H1 (cell line): ENCODE data around the gene RHBDF2. TPM values are rescaled to one million over a fixed set of nuclear protein-coding genes. Genes with fewer than 3 reads are reported as not detected.
A peak's percentile ranks its signal among the peaks of the same experiment; 100 is the strongest.

ENCODE experiments used
- CTCF ChIA-PET: fragments of 300-600 bp; sonication (Branson Sonifier 250); formaldehyde crosslinking; loops from one replicate; lab custom pipeline; 2021; ENCODE audit not compliant: partially characterized antibody; lab: Charles Lee
- POLR2A ChIA-PET: fragments of 300-600 bp; sonication (Branson Sonifier 250); formaldehyde crosslinking; loops from one replicate; lab custom pipeline; 2021; ENCODE audit warnings: inconsistent platforms; ENCODE audit not compliant: partially characterized antibody; lab: Charles Lee
- DNase-seq, 2 experiments: peaks; one replicate each; pipeline versions ENCODE4 v3.0.0 to v3.0.0-alpha.2; 2010 to 2022; ENCODE audit warnings: low spot score in 2 of 2, low read depth in 1 of 2, mixed read lengths in 1 of 2
- FAIRE-seq: peaks from 2 replicates; lab custom pipeline; 2011; peaks lifted over from hg19 to GRCh38; lab: Jason Lieb, UNC
- H2AFZ ChIP-seq: 2 replicates; pipeline ENCODE4 v1.8.1; 2012; ENCODE audit warnings: low read length, inconsistent platforms
- H2AK5ac ChIP-seq: 2 replicates; pipeline ENCODE4 v1.6.1; 2013; ENCODE audit warnings: low read depth, low read length
- H2BK120ac ChIP-seq: replicated peaks from 2 replicates; pipeline ENCODE3; 2013; ENCODE audit warnings: low read depth, low read length, inconsistent platforms
- H2BK12ac ChIP-seq: 2 replicates; pipeline ENCODE4 v1.6.1; 2013; ENCODE audit warnings: low read depth, low read length
- H2BK15ac ChIP-seq: 2 replicates; pipeline ENCODE4 v1.6.1; 2013; ENCODE audit warnings: low read length
- H2BK20ac ChIP-seq: 2 replicates; pipeline ENCODE4 v1.6.1; 2013; ENCODE audit warnings: low read length
- H2BK5ac ChIP-seq: 2 replicates; pipeline ENCODE4 v1.6.1; 2013; ENCODE audit warnings: low read depth, low read length
- H3K14ac ChIP-seq: 2 replicates; pipeline ENCODE4 v1.6.1; 2013; ENCODE audit warnings: inconsistent platforms; ENCODE audit not compliant: insufficient read length
- H3K18ac ChIP-seq: 2 replicates; pipeline ENCODE4 v1.6.1; 2013; ENCODE audit warnings: low read length; ENCODE audit errors: extremely low read depth
- H3K23ac ChIP-seq: 2 replicates; pipeline ENCODE4 v1.6.1; 2013; ENCODE audit warnings: inconsistent platforms; ENCODE audit not compliant: insufficient read length
- H3K23me2 ChIP-seq: 2 replicates; pipeline ENCODE4 v1.6.1; 2013; ENCODE audit warnings: low read depth, low read length
- H3K27ac ChIP-seq: 2 replicates; pipeline ENCODE4 v1.6.1; 2011; ENCODE audit warnings: low read depth, low read length, inconsistent platforms
- H3K27me3 ChIP-seq, 4 experiments: replicated peaks in 1 of 4; 1 replicate in 1 of 4; 2 replicates in 3 of 4; pipeline versions ENCODE4 v1.6.1 to v1.8.1; 2011 to 2013; ENCODE audit warnings: low read length in 3 of 4, mild to moderate bottlenecking in 3 of 4, inconsistent platforms in 2 of 4, mixed read lengths in 2 of 4, moderate library complexity in 1 of 4; ENCODE audit not compliant: control insufficient read depth in 3 of 4, insufficient read depth in 3 of 4; ENCODE audit errors: extremely low read depth in 1 of 4
- H3K36me3 ChIP-seq, 4 experiments: 2 replicates each; pipeline versions ENCODE4 v1.6.1 to v1.8.1; 2011 to 2013; ENCODE audit warnings: mild to moderate bottlenecking in 4 of 4, low read length in 3 of 4, moderate library complexity in 2 of 4, control low read depth in 1 of 4, inconsistent platforms in 1 of 4; ENCODE audit not compliant: insufficient read depth in 4 of 4, control insufficient read depth in 2 of 4
- H3K4ac ChIP-seq: replicated peaks from 2 replicates; pipeline ENCODE3; 2013; ENCODE audit warnings: low read length, low read depth, mixed read lengths, inconsistent platforms; ENCODE audit not compliant: insufficient read length
- H3K4me1 ChIP-seq, 4 experiments: replicated peaks in 1 of 4; 1 replicate in 1 of 4; 2 replicates in 3 of 4; pipeline versions ENCODE4 v1.6.1 to v1.8.1; 2011 to 2013; ENCODE audit warnings: low read length in 3 of 4, inconsistent platforms in 2 of 4, mixed read lengths in 1 of 4; ENCODE audit not compliant: insufficient read depth in 4 of 4, control insufficient read depth in 3 of 4
- H3K4me2 ChIP-seq, 2 experiments: 2 replicates each; pipeline versions ENCODE4 v1.6.1 to v1.8.1; 2011 to 2013; ENCODE audit warnings: low read depth in 2 of 2, low read length in 2 of 2, control low read depth in 1 of 2, inconsistent platforms in 1 of 2, mild to moderate bottlenecking in 1 of 2; ENCODE audit not compliant: insufficient read depth in 1 of 2
- H3K4me3 ChIP-seq, 4 experiments: fragments of 200-600, 300-600 bp in 1 of 4; sonication (generic), shearing (Covaris generic), sonication (Bioruptor Twin) in 1 of 4; 2 replicates each; pipeline versions ENCODE4 v1.5.1 to v1.8.1; 2011 to 2016; ENCODE audit warnings: low read length in 4 of 4, low read depth in 3 of 4, control low read depth in 2 of 4, inconsistent platforms in 2 of 4, mild to moderate bottlenecking in 2 of 4, mixed read lengths in 1 of 4, moderate library complexity in 1 of 4; ENCODE audit not compliant: insufficient read depth in 2 of 4; ENCODE audit errors: extremely low read depth in 1 of 4
- H3K56ac ChIP-seq: replicated peaks from 2 replicates; pipeline ENCODE3; 2013; ENCODE audit warnings: low read depth, mild to moderate bottlenecking, mixed read lengths, low read length, inconsistent platforms; ENCODE audit not compliant: insufficient read length
- H3K79me1 ChIP-seq: 2 replicates; pipeline ENCODE4 v1.6.1; 2013; ENCODE audit warnings: low read depth, low read length, control low read depth
- H3K79me2 ChIP-seq, 2 experiments: 2 replicates each; pipeline versions ENCODE4 v1.6.1 to v1.8.1; 2012 to 2013; ENCODE audit warnings: low read length in 2 of 2, mild to moderate bottlenecking in 2 of 2, inconsistent platforms in 1 of 2; ENCODE audit not compliant: insufficient read depth in 2 of 2, control insufficient read depth in 1 of 2
- H3K9ac ChIP-seq, 4 experiments: replicated peaks in 1 of 4; 1 replicate in 1 of 4; 2 replicates in 3 of 4; pipeline versions ENCODE4 v1.6.1 to v1.8.1; 2011 to 2013; ENCODE audit warnings: low read depth in 3 of 4, low read length in 3 of 4, control low read depth in 2 of 4, mild to moderate bottlenecking in 2 of 4, moderate library complexity in 2 of 4, inconsistent platforms in 1 of 4; ENCODE audit errors: extremely low read depth in 1 of 4
- H3K9me3 ChIP-seq, 2 experiments: 2 replicates each; pipeline versions ENCODE4 v1.6.1 to v1.8.1; 2012 to 2013; ENCODE audit warnings: mild to moderate bottlenecking in 2 of 2, moderate library complexity in 2 of 2, control low read depth in 1 of 2, inconsistent platforms in 1 of 2, low read depth in 1 of 2, low read length in 1 of 2, mixed read lengths in 1 of 2; ENCODE audit not compliant: insufficient read depth in 2 of 2
- H4K20me1 ChIP-seq, 2 experiments: replicated peaks in 1 of 2; 2 replicates each; pipeline versions ENCODE3 to v1.8.1; 2011 to 2013; ENCODE audit warnings: inconsistent platforms in 2 of 2, low read length in 2 of 2, mild to moderate bottlenecking in 1 of 2; ENCODE audit not compliant: insufficient read depth in 2 of 2, control insufficient read depth in 1 of 2
- H4K5ac ChIP-seq: 2 replicates; pipeline ENCODE4 v1.6.1; 2013; ENCODE audit warnings: low read length, low read depth, mixed read lengths, inconsistent platforms; ENCODE audit not compliant: insufficient read length
- H4K8ac ChIP-seq: 2 replicates; pipeline ENCODE4 v1.8.0; 2013; ENCODE audit warnings: mild to moderate bottlenecking, moderate library complexity, low read length, inconsistent platforms; ENCODE audit not compliant: insufficient read depth; ENCODE audit errors: extremely low read depth
- H4K91ac ChIP-seq: replicated peaks from 2 replicates; pipeline ENCODE3; 2013; ENCODE audit warnings: low read length, mixed read lengths, inconsistent platforms; ENCODE audit not compliant: insufficient read length
- KDM1A ChIP-seq: fragments of 200-600, 300-600 bp; sonication (generic); IDR thresholded peaks from 2 replicates; pipeline ENCODE4 v1.7.1; 2016; ENCODE audit warnings: mild to moderate bottlenecking, low read length, borderline replicate concordance
- KDM4A ChIP-seq: IDR thresholded peaks from one replicate; pipeline ENCODE4 v1.7.1; 2012; ENCODE audit warnings: low read depth, mild to moderate bottlenecking, moderate library complexity, low read length, inconsistent platforms; ENCODE audit not compliant: severe bottlenecking
- KDM5A ChIP-seq: fragments of 200-600 bp; IDR thresholded peaks from 2 replicates; pipeline ENCODE4 v1.7.1; 2012; ENCODE audit warnings: mild to moderate bottlenecking, low read length, inconsistent platforms, mixed read lengths
- WGBS, 2 experiments: shearing (Covaris generic) in 1 of 2; methylation state at CpG; one replicate each; pipeline versions ENCODE4 v1.1.6 to v1.1.7; 2013 to 2015; ENCODE audit warnings: low lambda C conversion rate in 2 of 2, mixed read lengths in 2 of 2, inconsistent platforms in 1 of 2, low coverage in 1 of 2, missing lambda C conversion rate in 1 of 2; ENCODE audit not compliant: insufficient replicate concordance in 2 of 2, insufficient coverage in 1 of 2, insufficient read length in 1 of 2; ENCODE audit errors: extremely low coverage in 1 of 2, missing lambda C conversion rate in 1 of 2; 5-methylcytosine and 5-hydroxymethylcytosine counted together
- polyA plus RNA-seq, 7 experiments: library from polyadenylated mRNA; depleted of rRNA in 3 of 7; stranded (reverse) in 5 of 7; unstranded in 2 of 7; fragments of >200 nt in 5 of 7; fragments of 200-250 nt in 2 of 7; gene quantifications; 1 replicate in 5 of 7; 2 replicates in 1 of 7; 4 replicates in 1 of 7; pipeline versions ENCODE4 v1.2.1 to v1.2.3, GENCODE V29; 2011 to 2013; ENCODE audit warnings: missing spikeins in 2 of 7, mixed read lengths in 2 of 7
- total RNA-seq: library from RNA; stranded (reverse); fragmentation: NEBNext Ultra II Directional; extraction: Animal tissue kit (Norgen Biotek cat#: 25700); gene quantifications from 2 replicates; pipeline ENCODE4 v1.2.1, GENCODE V29; 2021
- TF ChIP-seq, protein P1 (sequence below), 3 experiments: IDR thresholded peaks; 1 replicate in 2 of 3; 2 replicates in 1 of 3; pipeline versions ENCODE4 v1.5.1 to v1.6.1; 2011; ENCODE audit warnings: low read length in 3 of 3, mild to moderate bottlenecking in 3 of 3, inconsistent platforms in 2 of 3, low read depth in 1 of 3, moderate library complexity in 1 of 3; ENCODE audit not compliant: insufficient read depth in 1 of 3; ENCODE audit errors: control extremely low read depth in 1 of 3

Gene RHBDF2
- total and polyA plus RNA-seq, 2 of the 8 experiments (the other 6 are each of a cell fraction or from before 2014, with no cell fraction given) = 21.2 to 25.9 TPM

DNA sequence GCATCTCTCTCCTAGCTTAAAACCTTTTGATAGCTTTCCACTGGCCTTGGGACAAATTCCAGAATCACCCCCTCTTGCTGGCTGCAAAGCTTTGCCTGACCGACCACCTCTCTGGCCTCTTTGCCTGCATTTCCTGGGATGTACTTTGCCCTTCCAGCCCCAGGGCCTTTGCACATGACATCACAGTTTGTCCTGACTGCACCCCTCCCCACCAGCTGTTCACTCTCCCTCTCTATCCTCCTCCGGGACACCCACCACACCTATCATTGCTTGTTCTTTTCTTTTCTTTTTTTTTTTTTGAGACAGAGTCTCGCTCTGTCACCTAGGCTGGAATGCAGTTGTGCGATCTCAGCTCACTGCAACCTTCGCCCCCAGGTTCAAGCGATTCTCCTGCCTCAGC lies 25.9 kb downstream of the RHBDF2 start:
- H2AFZ ChIP-seq = no peak overlapping the region
- CTCF ChIA-PET = interaction anchor here (0.6 to 11.0 kb wide), 13 partner anchors 9 to 149 kb away, joined by 3 to 192 read pairs (median 3); partner anchors contain the start of gene RHBDF2
- POLR2A ChIA-PET = interaction anchor here (1.2 to 1.3 kb wide), 2 partner anchors 15 to 17 kb away, joined by 3 to 6 read pairs; no protein-coding TSS in a partner anchor

More for the DNA sequence above, 25.9 kb downstream of the RHBDF2 start:
- no peak overlapping the region for H3K27ac ChIP-seq
- H3K79me1 ChIP-seq = no peaks in the 10 kb centered on the region
- H4K5ac ChIP-seq = no peak overlapping the region
- no peak for DNase-seq
- H2BK15ac ChIP-seq = no peak overlapping the region
- H4K91ac ChIP-seq = no peak overlapping the region
- no peak overlapping the region for H3K4me3 ChIP-seq
- no peak overlapping the region for H4K8ac ChIP-seq
- no peaks in the 10 kb centered on the region for H3K27me3 ChIP-seq
- H4K20me1 ChIP-seq = peaks cover 0 to 10% of the 10 kb centered on the region in 2 experiments
- no peak overlapping the region for H3K56ac ChIP-seq
- H3K18ac ChIP-seq = no peak overlapping the region
- WGBS, 2 experiments = 93% methylated on average over 3 of the region's 6 CpGs; no CpG with 5 or more reads in 1 of the 2 experiments
- H2BK12ac ChIP-seq = no peak overlapping the region
- no peak overlapping the region for H3K23ac ChIP-seq
- no peak for TF ChIP-seq KDM4A
- TF ChIP-seq KDM5A = no peak
- TF ChIP-seq KDM1A = peak; percentile 60; the same call in 1 of the 2 replicates
- TF ChIP-seq, protein P1, sequence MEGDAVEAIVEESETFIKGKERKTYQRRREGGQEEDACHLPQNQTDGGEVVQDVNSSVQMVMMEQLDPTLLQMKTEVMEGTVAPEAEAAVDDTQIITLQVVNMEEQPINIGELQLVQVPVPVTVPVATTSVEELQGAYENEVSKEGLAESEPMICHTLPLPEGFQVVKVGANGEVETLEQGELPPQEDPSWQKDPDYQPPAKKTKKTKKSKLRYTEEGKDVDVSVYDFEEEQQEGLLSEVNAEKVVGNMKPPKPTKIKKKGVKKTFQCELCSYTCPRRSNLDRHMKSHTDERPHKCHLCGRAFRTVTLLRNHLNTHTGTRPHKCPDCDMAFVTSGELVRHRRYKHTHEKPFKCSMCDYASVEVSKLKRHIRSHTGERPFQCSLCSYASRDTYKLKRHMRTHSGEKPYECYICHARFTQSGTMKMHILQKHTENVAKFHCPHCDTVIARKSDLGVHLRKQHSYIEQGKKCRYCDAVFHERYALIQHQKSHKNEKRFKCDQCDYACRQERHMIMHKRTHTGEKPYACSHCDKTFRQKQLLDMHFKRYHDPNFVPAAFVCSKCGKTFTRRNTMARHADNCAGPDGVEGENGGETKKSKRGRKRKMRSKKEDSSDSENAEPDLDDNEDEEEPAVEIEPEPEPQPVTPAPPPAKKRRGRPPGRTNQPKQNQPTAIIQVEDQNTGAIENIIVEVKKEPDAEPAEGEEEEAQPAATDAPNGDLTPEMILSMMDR (IDR thresholded peaks at IDR 0.05; ENCODE audit: control extremely low read depth in 1 of 3, insufficient read depth in 1 of 3, low read depth in 1 of 3, low read length in 3 of 3) = no peak
- no peaks in the 10 kb centered on the region for H3K4me1 ChIP-seq
- H2AK5ac ChIP-seq = no peak overlapping the region
- no peak overlapping the region for H3K4me2 ChIP-seq
- H2BK5ac ChIP-seq = no peak overlapping the region
- no peaks in the 10 kb centered on the region for H3K9me3 ChIP-seq
- no peak overlapping the region for H2BK120ac ChIP-seq
- no peaks in the 10 kb centered on the region for H3K79me2 ChIP-seq
- FAIRE-seq = no peak
- no peak overlapping the region for H3K14ac ChIP-seq
- no peak overlapping the region for H3K4ac ChIP-seq
- no peak overlapping the region for H3K9ac ChIP-seq
- H2BK20ac ChIP-seq = no peak overlapping the region
- H3K36me3 ChIP-seq = peaks cover 0 to 13% (median 1%) of the 10 kb centered on the region in 4 experiments; a peak in 2 of 8 replicates
- no peaks in the 10 kb centered on the region for H3K23me2 ChIP-seq
